ENCODE data around the gene CENPB. TPM values are rescaled to one million over a fixed set of nuclear protein-coding genes. Genes with fewer than 3 reads are reported as not detected.

Gene CENPB
- polyA plus RNA-seq, 1 of the 3 experiments (the other 2 are of a cell fraction) = 41.2 TPM

DNA sequence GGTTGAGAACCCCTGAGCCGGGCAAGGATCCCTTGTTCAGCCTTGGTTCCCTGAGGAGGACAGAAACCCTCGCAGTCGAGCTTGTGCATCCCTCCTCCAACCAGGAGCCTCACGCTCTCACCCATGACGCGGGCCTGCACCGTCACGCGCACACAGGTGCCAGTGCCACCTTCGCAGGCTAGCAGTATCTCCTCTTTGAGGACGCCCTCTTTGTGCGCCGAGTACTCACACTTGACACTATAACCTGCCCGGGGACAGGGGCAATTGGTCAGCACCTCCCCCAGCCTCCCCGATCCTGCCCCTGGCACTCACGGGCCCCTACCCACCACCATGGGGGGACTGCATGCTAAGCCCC is 32.3 kb downstream of the CENPB start:
- Histone ChIP-seq H3K9me2 (no peaks in the 10 kb centered on the region), H3K9ac (no peak overlapping the region), H2AFZ (ENCODE audit: low read depth) (no peak overlapping the region), H3K36me3 (replicated peaks in 1 of 2; ENCODE audit: control insufficient read depth in 1 of 2, insufficient read depth in 2 of 2, low read length in 1 of 2) (peaks cover 10 to 15% of the 10 kb centered on the region in 2 experiments), H4K20me1 (ENCODE audit: insufficient read depth) (no peaks in the 10 kb centered on the region), H3K4me3 (ENCODE audit: low read depth in 2 of 2, low read length in 1 of 2) (no peak overlapping the region), H3K4me1 (ENCODE audit: control insufficient read depth in 1 of 2, insufficient read depth in 2 of 2, low read depth in 1 of 2, low read length in 1 of 2) (peaks cover 0 to 3% of the 10 kb centered on the region in 2 experiments; a peak in 1 of 4 replicates), H3F3A (replicated peaks; ENCODE audit: insufficient read depth) (no peaks in the 10 kb centered on the region), H3K9me3 (no peaks in the 10 kb centered on the region), H3K27me3 (ENCODE audit: insufficient read depth) (no peaks in the 10 kb centered on the region), H3K4me2 (no peak overlapping the region), H3K27ac (ENCODE audit: low read depth in 2 of 2, low read length in 1 of 2) (no peak overlapping the region), H3K79me2 (ENCODE audit: insufficient read depth) (no peaks in the 10 kb centered on the region)
- WGBS (ENCODE audit: low lambda C conversion rate) = 94% methylated on average over 15 of the region's 16 CpGs
- TF ChIP-seq MEF2A (IDR thresholded peaks at IDR 0.05; ENCODE audit: borderline replicate concordance, low read depth) (no peak), POLR2AphosphoS5 (IDR thresholded peaks at IDR 0.05; ENCODE audit: low read depth, low read length) (no peak)
- TF ChIP-seq, protein P1, sequence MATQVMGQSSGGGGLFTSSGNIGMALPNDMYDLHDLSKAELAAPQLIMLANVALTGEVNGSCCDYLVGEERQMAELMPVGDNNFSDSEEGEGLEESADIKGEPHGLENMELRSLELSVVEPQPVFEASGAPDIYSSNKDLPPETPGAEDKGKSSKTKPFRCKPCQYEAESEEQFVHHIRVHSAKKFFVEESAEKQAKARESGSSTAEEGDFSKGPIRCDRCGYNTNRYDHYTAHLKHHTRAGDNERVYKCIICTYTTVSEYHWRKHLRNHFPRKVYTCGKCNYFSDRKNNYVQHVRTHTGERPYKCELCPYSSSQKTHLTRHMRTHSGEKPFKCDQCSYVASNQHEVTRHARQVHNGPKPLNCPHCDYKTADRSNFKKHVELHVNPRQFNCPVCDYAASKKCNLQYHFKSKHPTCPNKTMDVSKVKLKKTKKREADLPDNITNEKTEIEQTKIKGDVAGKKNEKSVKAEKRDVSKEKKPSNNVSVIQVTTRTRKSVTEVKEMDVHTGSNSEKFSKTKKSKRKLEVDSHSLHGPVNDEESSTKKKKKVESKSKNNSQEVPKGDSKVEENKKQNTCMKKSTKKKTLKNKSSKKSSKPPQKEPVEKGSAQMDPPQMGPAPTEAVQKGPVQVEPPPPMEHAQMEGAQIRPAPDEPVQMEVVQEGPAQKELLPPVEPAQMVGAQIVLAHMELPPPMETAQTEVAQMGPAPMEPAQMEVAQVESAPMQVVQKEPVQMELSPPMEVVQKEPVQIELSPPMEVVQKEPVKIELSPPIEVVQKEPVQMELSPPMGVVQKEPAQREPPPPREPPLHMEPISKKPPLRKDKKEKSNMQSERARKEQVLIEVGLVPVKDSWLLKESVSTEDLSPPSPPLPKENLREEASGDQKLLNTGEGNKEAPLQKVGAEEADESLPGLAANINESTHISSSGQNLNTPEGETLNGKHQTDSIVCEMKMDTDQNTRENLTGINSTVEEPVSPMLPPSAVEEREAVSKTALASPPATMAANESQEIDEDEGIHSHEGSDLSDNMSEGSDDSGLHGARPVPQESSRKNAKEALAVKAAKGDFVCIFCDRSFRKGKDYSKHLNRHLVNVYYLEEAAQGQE (IDR thresholded peaks at IDR 0.05; ENCODE audit: low read depth, low read length) = no peak
- DNase-seq = no peak
- CTCF ChIA-PET = interaction anchor here (0.6 to 9.8 kb wide), 9 partner anchors 9 to 101 kb away, joined by 3 to 151 read pairs (median 5); partner anchors contain the start of genes ADISSP, CENPB and SPEF1
- POLR2A ChIA-PET = interaction anchor here (2.0 kb wide), 1 partner anchor 14 kb away, joined by 7 read pairs; the partner anchor contains the start of gene ADISSP

GRCh38 chr20:3753501-3754275 is 32.9 kb downstream of the CENPB start:
- Histone ChIP-seq H3K36me3 (replicated peaks in 1 of 2; ENCODE audit: control insufficient read depth in 1 of 2, insufficient read depth in 2 of 2, low read length in 1 of 2) (peaks cover 10 to 15% of the 10 kb centered on the region in 2 experiments), H4K20me1 (ENCODE audit: insufficient read depth) (no peaks in the 10 kb centered on the region), H3K9me3 (no peaks in the 10 kb centered on the region), H3K9me2 (no peaks in the 10 kb centered on the region), H3K4me2 (no peak overlapping the region), H3K27me3 (ENCODE audit: insufficient read depth) (no peaks in the 10 kb centered on the region), H3K79me2 (ENCODE audit: insufficient read depth) (no peaks in the 10 kb centered on the region), H3K4me1 (ENCODE audit: control insufficient read depth in 1 of 2, insufficient read depth in 2 of 2, low read depth in 1 of 2, low read length in 1 of 2) (peaks cover 0 to 6% of the 10 kb centered on the region in 2 experiments; a peak in 1 of 4 replicates), H3F3A (replicated peaks; ENCODE audit: insufficient read depth) (no peaks in the 10 kb centered on the region), H3K27ac (ENCODE audit: low read depth in 2 of 2, low read length in 1 of 2) (no peak overlapping the region), H2AFZ (ENCODE audit: low read depth) (no peak overlapping the region), H3K9ac (no peak overlapping the region), H3K4me3 (ENCODE audit: low read depth in 2 of 2, low read length in 1 of 2) (no peak overlapping the region)
- no peak for DNase-seq
- TF ChIP-seq, protein P1 (IDR thresholded peaks at IDR 0.05; ENCODE audit: low read depth, low read length) = no peak
- no peak for TF ChIP-seq NRF1 (IDR thresholded peaks at IDR 0.05; ENCODE audit: low read depth, low read length)
- no peak for TF ChIP-seq IRF3 (IDR thresholded peaks at IDR 0.05; ENCODE audit: low read depth, low read length)
- CTCF ChIA-PET = interaction anchor here (1.0 to 9.8 kb wide), 19 partner anchors 9 to 101 kb away, joined by 3 to 151 read pairs (median 5); partner anchors contain the start of genes ADISSP, CENPB and SPEF1
- POLR2A ChIA-PET = interaction anchor here (1.0 to 2.0 kb wide), 2 partner anchors 15 to 67 kb away, joined by 3 to 7 read pairs; partner anchors contain the start of genes ADISSP and AP5S1
- 92% methylated on average over 13 of the region's 26 CpGs for WGBS (ENCODE audit: low lambda C conversion rate)
